DOHH2 (cell line): Measurements from ENCODE around the gene DNPH1.

Source experiments
- H3F3A ChIP-seq: fragments of 200-600 bp; sonication (generic), shearing (Covaris generic); 2 replicates; pipeline ENCODE4 v1.6.0; 2016; ENCODE audit warnings: antibody characterized with exemption, mild to moderate bottlenecking; ENCODE audit not compliant: control insufficient read depth, insufficient read depth
- H3K27ac ChIP-seq: fragments of 200-600 bp; sonication (generic); 2 replicates; pipeline ENCODE4 v1.5.1; 2014; ENCODE audit warnings: low read depth, mild to moderate bottlenecking, low read length, moderate library complexity
- H3K27me3 ChIP-seq: fragments of 200-600 bp; sonication (generic); 2 replicates; pipeline ENCODE4 v1.6.1; 2014; ENCODE audit warnings: mild to moderate bottlenecking, low read length, mixed read lengths; ENCODE audit not compliant: control insufficient read depth
- H3K36me3 ChIP-seq: fragments of 200-600 bp; sonication (generic); 2 replicates; pipeline ENCODE4 v1.6.1; 2014; ENCODE audit warnings: mild to moderate bottlenecking, low read length, moderate library complexity, mixed read lengths; ENCODE audit not compliant: control insufficient read depth
- H3K4me1 ChIP-seq: fragments of 200-600 bp; sonication (generic); 2 replicates; pipeline ENCODE4 v1.6.1; 2014; ENCODE audit warnings: mild to moderate bottlenecking, low read length, mixed read lengths; ENCODE audit not compliant: control insufficient read depth
- H3K4me2 ChIP-seq: fragments of 200-600 bp; sonication (generic); 2 replicates; pipeline ENCODE4 v1.6.0; 2014; ENCODE audit warnings: mild to moderate bottlenecking, low read length, moderate library complexity
- H3K4me3 ChIP-seq: fragments of 200-600 bp; sonication (generic); 2 replicates; pipeline ENCODE4 v1.5.1; 2014; ENCODE audit warnings: mild to moderate bottlenecking, low read length, mixed read lengths
- H3K79me2 ChIP-seq: fragments of 200-600 bp; sonication (generic); 2 replicates; pipeline ENCODE4 v1.6.1; 2014; ENCODE audit warnings: mild to moderate bottlenecking, low read length, mixed read lengths; ENCODE audit not compliant: control insufficient read depth
- H3K9me2 ChIP-seq: fragments of 200-600 bp; sonication (generic); replicated peaks from 2 replicates; pipeline ENCODE4 v1.6.1; 2014; ENCODE audit warnings: mild to moderate bottlenecking, low read length, mixed read lengths; ENCODE audit not compliant: control insufficient read depth
- H3K9me3 ChIP-seq: fragments of 200-600 bp; sonication (generic); 2 replicates; pipeline ENCODE4 v1.6.1; 2014; ENCODE audit warnings: antibody characterized with exemption, low read length, mixed read lengths; ENCODE audit not compliant: control insufficient read depth, insufficient read depth
- H4K20me1 ChIP-seq: fragments of 200-600 bp; sonication (generic); 2 replicates; pipeline ENCODE4 v1.6.0; 2014; ENCODE audit warnings: low read depth, mild to moderate bottlenecking, antibody characterized with exemption, low read length, moderate library complexity; ENCODE audit not compliant: control insufficient read depth, insufficient read depth
- CTCF ChIP-seq: fragments of 200-600 bp; sonication (generic); IDR thresholded peaks from one replicate; pipeline ENCODE4 v1.5.1; 2014; ENCODE audit warnings: antibody characterized with exemption, mild to moderate bottlenecking, low read depth, low read length; ENCODE audit not compliant: poor library complexity, severe bottlenecking
- EZH2phosphoT487 ChIP-seq: fragments of 200-600 bp; sonication (generic); IDR thresholded peaks from 2 replicates; pipeline ENCODE4 v1.6.1; 2017; ENCODE audit warnings: borderline replicate concordance, mild to moderate bottlenecking, antibody characterized with exemption, low read length, moderate library complexity, mixed read lengths

DNPH1 gene

GRCh38 chr6:43262780-43263313, 33.6 kb upstream of the DNPH1 start:
- Histone ChIP-seq H3K4me1 (peaks cover 21% of the 10 kb centered on the region), H3K4me3 (no peak overlapping the region), H3K27me3 (no peaks in the 10 kb centered on the region; the same call in 1 of the 2 replicates), H4K20me1 (no peaks in the 10 kb centered on the region), H3K79me2 (no peaks in the 10 kb centered on the region), H3K4me2 (no peak overlapping the region), H3K27ac (no peak overlapping the region), H3K36me3 (no peaks in the 10 kb centered on the region), H3F3A (no peaks in the 10 kb centered on the region; the same call in 1 of the 2 replicates), H3K9me2 (no peaks in the 10 kb centered on the region), H3K9me3 (no peaks in the 10 kb centered on the region)
- TF ChIP-seq EZH2phosphoT487 (no peak), CTCF (no peak)

DNA sequence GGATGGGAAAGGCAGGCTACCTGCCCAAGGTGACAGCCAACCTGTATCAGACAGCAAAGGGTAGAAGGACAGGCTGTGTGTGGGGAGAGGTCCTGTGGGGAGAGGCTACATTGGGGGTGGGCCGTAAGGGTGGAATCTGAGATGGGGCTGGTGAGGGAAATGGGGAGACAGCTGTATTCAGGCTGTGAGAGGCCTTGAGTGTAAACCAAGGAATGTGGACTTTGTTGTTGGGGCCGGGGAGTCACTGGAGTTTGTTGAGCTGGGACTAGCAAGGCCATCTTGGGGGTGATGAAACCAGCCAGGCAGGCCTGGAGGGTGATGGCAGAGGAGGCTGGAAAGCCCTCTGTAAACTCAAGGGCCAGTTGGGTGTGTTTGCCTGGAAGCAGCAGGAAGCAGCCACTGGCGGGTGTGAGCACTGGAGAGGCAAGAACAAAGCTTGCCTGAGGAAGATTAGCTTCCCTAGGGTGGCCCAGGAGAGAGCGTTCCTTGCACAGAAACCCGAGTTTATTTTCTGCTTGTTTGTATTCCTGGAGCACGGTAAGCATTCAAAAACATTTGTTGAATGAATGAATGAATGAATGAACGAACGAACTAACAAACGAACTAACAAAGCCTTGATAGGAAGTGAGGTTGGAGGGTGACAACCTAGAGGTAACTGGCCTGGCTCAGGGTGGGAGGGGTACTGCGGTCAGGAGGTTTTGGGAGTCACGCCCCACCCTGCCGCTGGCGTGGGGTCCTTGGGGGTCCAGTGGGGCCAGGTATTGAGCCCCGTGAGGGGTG, 32.9 kb upstream of the DNPH1 start:
- Histone ChIP-seq H3K36me3 (no peaks in the 10 kb centered on the region), H3K27ac (no peak overlapping the region), H3K9me2 (no peaks in the 10 kb centered on the region), H3K27me3 (no peaks in the 10 kb centered on the region; the same call in 1 of the 2 replicates), H3F3A (no peaks in the 10 kb centered on the region; the same call in 1 of the 2 replicates), H3K4me1 (peaks cover 21% of the 10 kb centered on the region), H3K4me3 (no peak overlapping the region), H3K9me3 (no peaks in the 10 kb centered on the region), H3K4me2 (no peak overlapping the region), H3K79me2 (no peaks in the 10 kb centered on the region), H4K20me1 (no peaks in the 10 kb centered on the region)
- no peak for TF ChIP-seq EZH2phosphoT487
- TF ChIP-seq CTCF = no peak

DNA sequence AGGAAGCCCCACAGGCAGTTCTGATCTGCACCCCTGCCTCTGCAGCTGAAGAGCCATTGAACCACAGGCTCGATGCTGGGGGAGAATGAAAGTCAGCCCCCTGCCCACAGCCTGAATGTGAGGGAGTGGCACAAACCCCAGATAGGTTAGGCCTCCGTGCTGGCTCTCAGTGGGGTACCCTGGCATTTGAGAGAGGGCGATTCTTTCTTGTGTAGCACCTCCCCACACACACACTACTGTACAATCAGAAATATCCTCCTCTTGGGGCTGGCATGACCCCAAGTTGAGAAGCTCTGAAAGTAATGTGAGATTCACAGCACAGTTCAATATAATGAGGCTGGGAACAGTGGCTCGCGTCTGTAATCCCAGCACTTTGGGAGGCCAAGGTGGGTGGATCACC, 31.9 kb upstream of the DNPH1 start:
- no peak for TF ChIP-seq EZH2phosphoT487
- TF ChIP-seq CTCF = no peak
- Histone ChIP-seq H3K4me3 (no peak overlapping the region), H3K36me3 (no peaks in the 10 kb centered on the region)

More for the DNA sequence above, 31.9 kb upstream of the DNPH1 start:
- no peaks in the 10 kb centered on the region for H4K20me1 ChIP-seq
- H3K27ac ChIP-seq = no peak overlapping the region
- no peaks in the 10 kb centered on the region for H3K79me2 ChIP-seq
- H3F3A ChIP-seq = no peaks in the 10 kb centered on the region; the same call in 1 of the 2 replicates
- H3K9me3 ChIP-seq = no peaks in the 10 kb centered on the region
- no peaks in the 10 kb centered on the region; the same call in 1 of the 2 replicates for H3K27me3 ChIP-seq
- H3K9me2 ChIP-seq = no peaks in the 10 kb centered on the region
- H3K4me2 ChIP-seq = no peak overlapping the region
- peaks cover 20% of the 10 kb centered on the region for H3K4me1 ChIP-seq
